GM19397 (cell line): Measurements from ENCODE around the gene UBB.

Experiments
- ATAC-seq: cut with Tn5 transposase; IDR thresholded peaks from one replicate; pipeline ENCODE4 v1.9.1; 2021; ENCODE audit warnings: mild to moderate bottlenecking, moderate library complexity; ENCODE audit not compliant: unreplicated experiment

UBB gene

DNA sequence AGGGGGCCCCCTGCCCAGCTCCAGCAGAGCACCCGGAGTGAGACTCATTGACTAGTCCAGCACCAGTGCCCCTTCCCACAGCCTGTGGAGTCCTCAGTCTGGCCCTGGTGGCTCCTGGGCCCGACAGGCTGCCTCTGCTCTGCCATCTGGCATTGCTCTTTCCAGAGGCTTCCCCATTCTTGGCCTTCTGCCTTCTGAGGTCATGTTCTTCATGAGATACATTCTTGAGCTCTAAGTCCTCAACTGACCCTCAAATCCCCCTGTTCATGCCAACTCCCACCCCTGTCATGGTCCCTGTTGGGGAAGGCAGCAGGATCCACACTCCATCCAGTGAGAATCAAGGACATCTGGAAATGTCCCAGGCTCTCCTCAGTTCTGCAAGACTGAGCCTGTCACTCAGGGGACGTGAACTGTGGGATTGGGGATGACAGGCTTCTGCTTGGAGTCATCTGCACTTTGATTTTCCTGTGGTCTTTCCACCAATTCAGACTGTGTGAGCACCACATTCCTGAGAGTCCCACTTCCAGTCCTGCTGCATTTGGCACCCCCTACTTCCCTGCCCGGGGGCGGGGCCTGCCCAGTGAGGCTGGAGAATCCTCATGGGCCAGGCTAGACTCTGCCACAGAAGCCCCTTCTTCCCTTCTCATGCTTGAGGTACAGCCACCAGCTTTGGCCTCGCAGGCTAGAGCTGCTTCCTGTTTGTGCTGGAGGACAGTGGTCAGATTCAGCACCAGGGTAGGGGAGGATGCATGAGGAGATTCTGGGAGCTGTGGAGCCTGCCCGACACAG lies 37.2 kb downstream of the UBB start:
- no peak for ATAC-seq

DNA sequence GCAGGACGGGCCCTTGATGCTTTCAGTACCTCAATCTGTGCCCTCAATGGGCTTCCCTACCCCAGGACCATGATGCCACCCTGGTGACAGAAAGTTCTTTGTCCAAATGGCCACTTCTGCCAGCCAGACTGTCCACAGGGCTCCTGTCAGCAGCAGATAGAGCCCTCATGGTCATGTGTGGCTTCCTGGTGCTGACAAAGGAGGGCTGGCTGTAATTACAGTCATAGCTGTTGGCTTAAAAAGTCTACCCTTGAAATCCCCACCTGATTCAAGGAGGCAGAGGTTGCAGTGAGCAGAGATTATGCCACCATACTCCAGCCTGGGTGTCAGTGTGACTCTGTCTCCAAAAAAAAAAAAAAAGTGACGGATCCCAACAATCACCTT lies 37.8 kb downstream of the UBB start:
- no peak for ATAC-seq

DNA sequence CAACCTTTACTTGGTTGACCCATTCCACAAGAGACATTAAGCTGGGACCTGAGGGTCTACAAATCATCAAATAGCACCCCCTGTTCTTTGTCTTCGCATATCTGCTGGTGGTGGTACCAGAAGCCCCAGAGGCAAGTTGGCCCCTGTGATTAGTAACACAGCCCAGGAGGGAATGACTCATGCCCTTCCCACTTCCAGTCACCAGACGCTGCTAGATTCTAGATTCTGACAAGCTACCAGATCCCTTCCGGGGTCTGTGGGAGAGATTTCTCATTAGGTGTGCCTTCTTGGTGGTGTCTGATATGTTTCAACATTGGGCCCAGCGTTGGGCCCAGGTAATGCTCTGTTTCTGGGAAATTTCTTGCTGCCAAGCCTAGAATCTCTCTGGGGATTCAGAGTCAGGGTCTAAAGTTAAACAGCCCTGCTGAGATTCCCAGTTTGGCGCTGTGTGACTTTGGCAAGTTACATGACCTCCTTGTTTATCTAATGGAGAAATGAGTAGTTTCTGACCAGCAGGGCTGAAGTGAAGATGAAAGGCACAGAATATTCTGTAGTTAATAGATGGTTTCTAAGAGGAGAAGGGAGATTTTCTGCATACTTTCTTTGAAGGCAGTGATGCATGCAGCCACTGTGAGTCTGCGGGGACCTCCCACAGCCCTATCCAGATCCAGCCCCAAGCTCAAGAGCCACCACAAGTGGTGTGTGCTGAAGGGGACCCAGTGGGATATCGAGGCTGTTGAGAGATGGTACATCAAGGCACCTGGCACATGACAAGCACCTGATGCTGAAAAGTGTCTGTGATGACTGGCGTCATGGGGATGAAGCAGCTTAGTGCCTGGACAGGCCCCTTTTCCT lies 38.4 kb downstream of the UBB start:
- no peak for ATAC-seq

DNA sequence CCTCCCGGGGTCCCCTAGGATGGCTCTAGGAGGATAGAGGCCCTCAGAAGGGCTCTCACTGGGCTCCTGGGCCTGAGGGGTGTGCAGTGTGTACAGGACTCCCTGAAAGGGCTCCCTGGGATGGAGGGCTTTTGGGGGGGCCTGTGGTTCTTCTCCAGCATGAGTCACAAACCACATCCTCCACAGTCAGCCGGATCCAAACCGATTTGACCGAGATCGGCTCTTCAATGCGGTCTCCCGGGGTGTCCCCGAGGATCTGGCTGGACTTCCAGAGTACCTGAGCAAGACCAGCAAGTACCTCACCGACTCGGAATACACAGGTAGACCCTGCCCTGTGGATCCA lies 39.0 kb downstream of the UBB start:
- no peak for ATAC-seq

DNA sequence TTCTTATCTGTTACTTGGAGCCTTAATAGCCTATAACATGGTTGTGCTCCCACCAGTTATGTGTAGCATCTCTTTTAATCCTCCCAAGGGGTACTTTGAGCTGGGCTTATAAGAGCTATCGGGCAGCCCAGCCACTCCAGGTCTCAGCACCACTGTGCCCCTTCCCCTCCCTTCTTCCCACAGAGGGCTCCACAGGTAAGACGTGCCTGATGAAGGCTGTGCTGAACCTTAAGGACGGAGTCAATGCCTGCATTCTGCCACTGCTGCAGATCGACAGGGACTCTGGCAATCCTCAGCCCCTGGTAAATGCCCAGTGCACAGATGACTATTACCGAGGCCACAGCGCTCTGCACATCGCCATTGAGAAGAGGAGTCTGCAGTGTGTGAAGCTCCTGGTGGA lies 41.5 kb downstream of the UBB start:
- no peak for ATAC-seq

DNA sequence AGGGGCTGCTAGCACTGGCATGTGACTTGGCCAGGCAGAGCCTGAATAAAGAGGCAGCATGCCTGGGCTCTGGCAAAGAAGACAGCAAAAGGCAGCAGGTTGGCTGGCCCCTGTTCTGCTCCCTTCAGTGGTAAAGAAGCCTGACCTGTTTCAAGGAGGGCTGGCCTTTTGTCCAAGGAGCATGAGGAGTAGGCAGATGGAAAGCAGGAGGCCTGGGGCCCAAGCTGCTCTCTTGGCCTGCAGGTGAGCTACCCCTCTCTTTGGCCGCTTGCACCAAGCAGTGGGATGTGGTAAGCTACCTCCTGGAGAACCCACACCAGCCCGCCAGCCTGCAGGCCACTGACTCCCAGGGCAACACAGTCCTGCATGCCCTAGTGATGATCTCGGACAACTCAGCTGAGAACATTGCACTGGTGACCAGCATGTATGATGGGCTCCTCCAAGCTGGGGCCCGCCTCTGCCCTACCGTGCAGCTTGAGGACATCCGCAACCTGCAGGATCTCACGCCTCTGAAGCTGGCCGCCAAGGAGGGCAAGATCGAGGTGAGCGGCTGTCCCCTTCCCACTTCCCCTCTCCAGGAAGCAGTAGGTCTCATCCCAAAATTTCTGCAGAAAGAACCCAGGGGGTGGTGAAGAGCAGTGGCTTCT lies 42.5 kb downstream of the UBB start:
- no peak for ATAC-seq

DNA sequence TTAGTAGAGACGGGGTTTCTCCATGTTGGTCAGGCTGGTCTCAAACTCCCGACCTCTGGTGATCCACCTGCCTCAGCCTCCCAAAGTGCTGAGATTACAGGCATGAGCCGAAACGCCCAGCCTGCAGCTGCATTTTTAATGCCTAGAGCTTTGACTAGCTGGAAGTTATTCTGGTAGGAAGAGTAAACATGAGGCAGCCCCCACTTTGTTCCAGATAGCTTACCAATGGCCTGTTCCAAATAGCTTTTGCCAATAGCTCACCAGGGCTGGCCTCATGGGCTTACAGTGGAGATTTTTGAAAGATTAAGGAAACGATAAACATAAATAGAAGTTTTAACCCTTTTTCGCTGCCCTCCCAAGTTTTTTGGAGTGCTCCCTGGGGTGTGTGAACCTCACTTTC lies 44.3 kb downstream of the UBB start:
- no peak for ATAC-seq

DNA sequence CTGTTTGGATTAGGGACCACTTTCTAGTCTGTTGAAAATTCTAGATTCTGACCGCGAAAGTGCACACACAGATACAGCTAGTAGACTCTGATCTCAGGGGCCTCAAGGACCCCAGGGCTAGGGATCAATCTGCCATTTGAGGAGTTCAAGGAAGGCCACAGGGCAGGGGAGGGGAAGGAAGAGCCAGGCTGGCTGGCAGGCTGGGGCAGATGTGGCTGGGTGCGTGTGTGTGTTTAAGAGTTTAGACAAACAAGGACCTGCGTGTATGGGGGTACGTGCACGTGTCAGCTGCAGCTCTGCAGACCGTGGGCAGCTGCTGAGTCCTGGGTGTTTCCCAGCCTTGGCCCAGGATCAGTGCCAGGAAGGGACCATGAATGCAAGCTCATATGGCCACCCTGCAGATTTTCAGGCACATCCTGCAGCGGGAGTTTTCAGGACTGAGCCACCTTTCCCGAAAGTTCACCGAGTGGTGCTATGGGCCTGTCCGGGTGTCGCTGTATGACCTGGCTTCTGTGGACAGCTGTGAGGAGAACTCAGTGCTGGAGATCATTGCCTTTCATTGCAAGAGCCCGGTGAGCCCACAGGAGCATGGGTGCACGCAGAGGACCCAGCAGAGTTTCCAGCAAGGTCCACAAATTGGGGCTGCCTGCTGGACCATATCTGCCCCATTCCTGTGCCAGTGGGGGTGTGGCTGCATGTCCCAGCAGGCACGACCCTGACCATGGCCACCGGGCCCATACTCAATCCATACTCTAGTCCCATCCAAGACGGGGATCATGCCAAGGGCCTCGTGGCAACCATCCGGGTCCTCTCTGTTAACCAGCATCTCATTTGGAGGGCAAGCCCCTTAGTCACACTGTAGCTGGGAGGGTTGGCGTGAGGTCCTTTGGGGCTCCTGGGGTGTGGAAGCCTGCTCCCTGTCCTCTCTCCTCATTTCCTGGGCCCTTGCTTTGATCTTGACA lies 45.1 kb downstream of the UBB start:
- ATAC-seq, result no peak

DNA sequence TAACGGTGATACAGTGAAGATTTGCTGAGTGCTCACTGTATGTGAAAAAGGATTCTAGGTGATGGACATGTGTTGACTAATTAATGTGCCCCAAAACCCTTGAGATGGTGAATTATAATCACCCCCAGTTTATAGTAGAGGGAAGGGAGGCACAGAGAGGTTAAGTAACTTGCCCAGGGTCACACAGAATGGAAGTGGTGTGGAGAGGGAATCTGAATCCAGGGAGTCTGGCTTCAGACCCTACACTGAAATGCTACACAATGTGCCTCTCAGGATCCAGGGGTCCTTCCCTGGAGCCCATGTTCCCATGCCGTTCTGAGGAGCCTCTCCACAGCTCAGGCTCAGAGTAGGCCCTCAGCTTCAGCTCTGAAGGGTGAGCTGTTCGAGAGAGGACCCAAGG lies 46.1 kb downstream of the UBB start:
- no peak for ATAC-seq

DNA sequence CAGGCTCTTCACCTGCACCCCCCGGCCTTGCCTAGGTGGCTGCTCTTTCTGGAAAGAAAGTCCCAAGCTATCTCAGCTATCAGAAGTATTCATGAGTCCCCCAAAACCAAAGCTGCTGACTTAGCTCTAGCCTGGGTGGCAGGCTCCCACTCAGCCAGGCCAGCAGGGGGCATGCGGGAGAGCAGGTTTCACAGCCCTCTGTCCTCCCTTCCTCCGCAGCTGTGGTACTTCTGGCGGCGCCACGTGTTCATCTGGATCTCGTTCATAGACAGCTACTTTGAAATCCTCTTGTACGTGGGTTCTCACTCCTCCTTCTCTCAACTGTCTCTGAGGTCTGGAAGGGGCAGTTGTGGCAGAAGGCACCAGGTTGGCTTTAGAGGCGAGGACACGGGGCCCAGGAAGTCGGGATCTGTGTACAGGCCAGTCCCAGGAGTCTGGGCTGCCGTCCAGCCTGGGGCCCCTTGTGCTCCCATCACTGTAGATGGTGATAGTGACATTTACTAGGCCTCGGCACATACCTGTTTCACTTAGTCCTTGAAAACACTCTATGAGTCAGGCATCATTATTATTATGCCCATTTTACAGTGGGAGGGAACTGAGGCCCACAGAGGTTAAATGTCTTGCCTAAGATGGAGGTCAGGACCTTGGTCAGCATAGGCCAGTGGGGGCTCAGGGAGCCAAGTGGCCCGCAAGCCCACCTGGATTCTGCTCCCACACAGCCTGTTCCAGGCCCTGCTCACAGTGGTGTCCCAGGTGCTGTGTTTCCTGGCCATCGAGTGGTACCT lies 47.4 kb downstream of the UBB start:
- ATAC-seq, result no peak

DNA sequence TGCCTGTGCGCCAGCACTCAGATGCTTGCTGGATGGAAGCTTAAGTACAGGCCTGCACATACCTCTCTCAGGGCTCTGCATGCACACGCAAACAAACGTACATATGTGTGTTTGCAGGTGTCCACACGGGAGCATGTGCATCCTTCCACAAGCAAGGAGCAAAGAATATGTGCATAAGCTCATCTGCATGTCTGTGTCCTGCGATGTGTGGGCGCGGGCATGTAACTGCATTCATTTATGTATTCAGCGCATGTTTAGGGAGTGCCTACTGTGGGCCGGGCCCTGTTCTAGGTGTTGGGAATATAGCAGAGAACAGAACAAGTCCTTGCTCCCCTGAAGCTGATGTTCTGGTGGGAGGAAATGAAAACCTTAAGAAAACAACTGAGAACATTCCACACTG lies 48.2 kb downstream of the UBB start:
- ATAC-seq, result no peak

DNA sequence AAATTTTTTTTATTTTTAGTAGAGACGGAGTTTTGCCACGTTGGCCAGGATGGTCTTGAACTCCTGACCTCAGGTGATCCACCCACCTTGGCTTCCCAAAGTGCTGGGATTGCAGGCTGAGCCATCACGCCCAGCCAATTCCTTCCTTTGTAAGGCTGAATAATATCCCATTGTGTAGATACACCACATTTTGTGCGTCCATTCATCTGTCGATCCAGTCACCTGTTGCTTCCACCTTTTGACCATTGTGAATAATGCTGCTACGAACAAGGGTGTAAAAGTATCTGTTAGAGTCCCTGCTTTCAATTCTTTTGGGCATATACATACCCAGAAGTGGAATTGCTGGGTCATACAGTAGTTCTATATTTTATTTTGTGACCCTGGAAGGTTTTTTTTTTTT lies 49.8 kb downstream of the UBB start:
- no peak for ATAC-seq

DNA sequence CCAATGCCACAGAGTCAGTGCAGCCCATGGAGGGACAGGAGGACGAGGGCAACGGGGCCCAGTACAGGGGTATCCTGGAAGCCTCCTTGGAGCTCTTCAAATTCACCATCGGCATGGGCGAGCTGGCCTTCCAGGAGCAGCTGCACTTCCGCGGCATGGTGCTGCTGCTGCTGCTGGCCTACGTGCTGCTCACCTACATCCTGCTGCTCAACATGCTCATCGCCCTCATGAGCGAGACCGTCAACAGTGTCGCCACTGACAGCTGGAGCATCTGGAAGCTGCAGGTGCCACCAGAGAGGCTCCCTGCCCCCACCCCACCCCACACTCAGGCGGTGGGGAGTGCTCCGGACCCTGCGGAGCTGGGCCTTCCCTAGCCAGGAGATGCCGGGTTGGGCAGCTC lies 51.1 kb downstream of the UBB start:
- ATAC-seq, result no peak
